PC-9 (cell line): ENCODE results near the gene TLX2. TPM values are rescaled to one million over a fixed set of nuclear protein-coding genes. Genes with fewer than 3 reads are reported as not detected.

ENCODE experiments used
- BruUV-seq: library from RNA; stranded (reverse); fragments of 400-500 nt; replicated peaks from 2 replicates; lab custom pipeline; 2021; lab: Mats Ljungman, UMichigan
- CTCF ChIA-PET: fragments of 300-600 bp; sonication (Branson Sonifier 250); formaldehyde crosslinking; loops from one replicate; lab custom pipeline; 2022; ENCODE audit warnings: antibody characterized with exemption; lab: Charles Lee
- POLR2A ChIA-PET: fragments of 300-600 bp; sonication (Branson Sonifier 250); formaldehyde crosslinking; loops from one replicate; lab custom pipeline; 2022; ENCODE audit warnings: antibody characterized with exemption; ENCODE audit not compliant: unreplicated experiment; lab: Charles Lee
- DNase-seq, 2 experiments: peaks; one replicate each; pipeline versions ENCODE4 v3.0.0 to v3.0.0-alpha.2; 2015 to 2022; ENCODE audit warnings: mixed read lengths in 1 of 2
- H2AFZ ChIP-seq: fragments of 200-600 bp; sonication (generic); 2 replicates; pipeline ENCODE4 v1.8.1; 2017; ENCODE audit warnings: antibody characterized with exemption
- H3F3A ChIP-seq: fragments of 200-600 bp; sonication (generic); 2 replicates; pipeline ENCODE4 v1.8.1; 2017; ENCODE audit warnings: antibody characterized with exemption, mild to moderate bottlenecking, low read depth; ENCODE audit not compliant: insufficient read depth
- H3K27ac ChIP-seq: fragments of 200-600 bp; sonication (generic); 2 replicates; pipeline ENCODE4 v1.6.1; 2016; ENCODE audit warnings: mixed run types
- H3K27me3 ChIP-seq: fragments of 200-600 bp; sonication (generic); 2 replicates; pipeline ENCODE4 v1.6.1; 2016; ENCODE audit warnings: low read depth, mixed run types; ENCODE audit not compliant: insufficient read depth
- H3K36me3 ChIP-seq: fragments of 200-600 bp; sonication (generic); 2 replicates; pipeline ENCODE4 v1.6.1; 2016; ENCODE audit warnings: low read depth, mixed run types
- H3K4me1 ChIP-seq: fragments of 200-600 bp; sonication (generic); replicated peaks from 2 replicates; pipeline ENCODE4 v1.6.1; 2016; ENCODE audit warnings: mixed run types; ENCODE audit not compliant: insufficient read depth
- H3K4me2 ChIP-seq: fragments of 200-600 bp; sonication (generic); 2 replicates; pipeline ENCODE4 v1.6.1; 2017; ENCODE audit warnings: mixed run types
- H3K4me3 ChIP-seq: fragments of 200-600 bp; sonication (generic); 2 replicates; pipeline ENCODE4 v1.6.1; 2016; ENCODE audit warnings: mixed run types
- H3K79me2 ChIP-seq: fragments of 200-600 bp; sonication (generic); 2 replicates; pipeline ENCODE4 v1.6.1; 2017; ENCODE audit warnings: low read depth, mixed run types
- H3K9me2 ChIP-seq: fragments of 200-600 bp; sonication (generic); 2 replicates; pipeline ENCODE4 v1.8.1; 2017; ENCODE audit warnings: mild to moderate bottlenecking; ENCODE audit not compliant: insufficient read depth
- H3K9me3 ChIP-seq: fragments of 200-600 bp; sonication (generic); 2 replicates; pipeline ENCODE4 v1.8.1; 2016; ENCODE audit warnings: low read depth; ENCODE audit not compliant: insufficient read depth
- H4K20me1 ChIP-seq: fragments of 200-600 bp; sonication (generic); 2 replicates; pipeline ENCODE4 v1.8.1; 2017; ENCODE audit not compliant: insufficient read depth
- CTCF ChIP-seq: fragments of 200-600 bp; sonication (generic); conservative IDR thresholded peaks from 2 replicates; pipeline ENCODE4 v1.6.1; 2017; ENCODE audit warnings: mixed run types, antibody characterized with exemption, mild to moderate bottlenecking, moderate library complexity
- EZH2 ChIP-seq: fragments of 200-600 bp; sonication (generic); IDR thresholded peaks from 2 replicates; pipeline ENCODE4 v1.8.0; 2017; ENCODE audit warnings: antibody characterized with exemption, low read depth
- intact Hi-C: fragments of 100-400 bp; cut with micrococcal nuclease; formaldehyde crosslinking; loops from one replicate; pipeline ENCODE4 v1.10.0; 2022; ENCODE audit not compliant: unreplicated experiment
- total RNA-seq: library from RNA; stranded (reverse); gene quantifications from 2 replicates; pipeline ENCODE4 v1.2.3, GENCODE V29; 2021

Gene TLX2
- total RNA-seq, 1 experiment from 2014 or later, result 3.1 TPM

- Histone ChIP-seq H3K9me2 (no peaks in the 10 kb centered on the region), H3K4me1 (peaks cover 18% of the 10 kb centered on the region), H3K27ac (no peak overlapping the region), H3K27me3 (no peaks in the 10 kb centered on the region), H3K79me2 (peaks cover 37% of the 10 kb centered on the region), H4K20me1 (peaks cover 9% of the 10 kb centered on the region; the same call in 1 of the 2 replicates), H3K36me3 (peaks cover 18% of the 10 kb centered on the region), H2AFZ (no peak overlapping the region), H3K4me3 (no peak overlapping the region), H3F3A (peaks cover 8% of the 10 kb centered on the region; the same call in 1 of the 2 replicates), H3K4me2 (no peak overlapping the region), H3K9me3 (no peaks in the 10 kb centered on the region)
- ChIA-PET POLR2A (interaction anchor here (0.5 kb wide), 1 partner anchor 59 kb away, joined by 7 read pairs; no protein-coding TSS in a partner anchor), CTCF (no interaction called here)
- no peak for DNase-seq
- no peak for TF ChIP-seq EZH2
- no peak for TF ChIP-seq CTCF
- intact Hi-C loops, result no loop called here
- no TSS peak for BruUV-seq
Measured at GRCh38 chr2:74526649-74527230, 12.5 kb downstream of the TLX2 start.

GRCh38 chr2:74527741-74528140 is 13.5 kb downstream of the TLX2 start:
- Histone ChIP-seq H3F3A (peaks cover 12% of the 10 kb centered on the region; the same call in 1 of the 2 replicates), H3K27me3 (no peaks in the 10 kb centered on the region), H3K4me3 (peak overlapping the region; percentile 93; the same call in 1 of the 2 replicates), H3K9me2 (no peaks in the 10 kb centered on the region), H3K4me1 (peaks cover 18% of the 10 kb centered on the region), H4K20me1 (peaks cover 9% of the 10 kb centered on the region; the same call in 1 of the 2 replicates), H3K4me2 (peak overlapping the region; percentile 99), H3K79me2 (peaks cover 37% of the 10 kb centered on the region), H3K36me3 (peaks cover 18% of the 10 kb centered on the region), H3K27ac (no peak overlapping the region), H2AFZ (no peak overlapping the region), H3K9me3 (no peaks in the 10 kb centered on the region)
- intact Hi-C loops, result no loop called here
- BruUV-seq, result no TSS peak
- POLR2A ChIA-PET, result no interaction called here
- TF ChIP-seq CTCF (no peak), EZH2 (no peak)
- CTCF ChIA-PET, result no interaction called here
- no peak for DNase-seq

GRCh38 chr2:74528600-74529356 is 14.5 kb downstream of the TLX2 start:
- CTCF ChIA-PET, result no interaction called here
- Histone ChIP-seq H3K9me3 (no peaks in the 10 kb centered on the region), H3K4me1 (peaks cover 18% of the 10 kb centered on the region), H3F3A (peaks cover 12% of the 10 kb centered on the region; the same call in 1 of the 2 replicates), H2AFZ (peak overlapping the region; percentile 83), H3K79me2 (peaks cover 37% of the 10 kb centered on the region), H3K27ac (peak overlapping the region; percentile 48), H3K27me3 (no peaks in the 10 kb centered on the region), H3K4me3 (peak overlapping the region; percentile 93), H4K20me1 (peaks cover 9% of the 10 kb centered on the region; the same call in 1 of the 2 replicates), H3K4me2 (peak overlapping the region; percentile 99), H3K36me3 (peaks cover 18% of the 10 kb centered on the region), H3K9me2 (no peaks in the 10 kb centered on the region)
- TF ChIP-seq EZH2 (no peak), CTCF (no peak)
- no peak for DNase-seq
- TSS peak; percentile 58 for BruUV-seq
- POLR2A ChIA-PET, result interaction anchor here (0.6 to 1.0 kb wide), 3 partner anchors 11 to 41 kb away, joined by 3 read pairs; no protein-coding TSS in a partner anchor
- intact Hi-C loops, result loop anchor here (1.0 kb wide), 3 partner anchors 21 to 88 kb away; partner anchors contain the start of genes PCGF1 and TTC31
